NCI-H2171 treated with DMSO at 0.1 percent for 48 hours (cell line): Measurements from ENCODE around the gene PRX.

Source experiments
- DNase-seq: peaks from one replicate; lab custom pipeline; 2025; lab: John Stamatoyannopoulos, UW

The PRX gene

GRCh38 chr19:40363069-40363468 lies 50.1 kb downstream of the PRX start:
- DNase-seq, result no peak

GRCh38 chr19:40362160-40362559 lies 51.0 kb downstream of the PRX start:
- no peak for DNase-seq

- DNase-seq, result no peak
Measured at GRCh38 chr19:40360708-40361241, 52.4 kb downstream of the PRX start.

DNA sequence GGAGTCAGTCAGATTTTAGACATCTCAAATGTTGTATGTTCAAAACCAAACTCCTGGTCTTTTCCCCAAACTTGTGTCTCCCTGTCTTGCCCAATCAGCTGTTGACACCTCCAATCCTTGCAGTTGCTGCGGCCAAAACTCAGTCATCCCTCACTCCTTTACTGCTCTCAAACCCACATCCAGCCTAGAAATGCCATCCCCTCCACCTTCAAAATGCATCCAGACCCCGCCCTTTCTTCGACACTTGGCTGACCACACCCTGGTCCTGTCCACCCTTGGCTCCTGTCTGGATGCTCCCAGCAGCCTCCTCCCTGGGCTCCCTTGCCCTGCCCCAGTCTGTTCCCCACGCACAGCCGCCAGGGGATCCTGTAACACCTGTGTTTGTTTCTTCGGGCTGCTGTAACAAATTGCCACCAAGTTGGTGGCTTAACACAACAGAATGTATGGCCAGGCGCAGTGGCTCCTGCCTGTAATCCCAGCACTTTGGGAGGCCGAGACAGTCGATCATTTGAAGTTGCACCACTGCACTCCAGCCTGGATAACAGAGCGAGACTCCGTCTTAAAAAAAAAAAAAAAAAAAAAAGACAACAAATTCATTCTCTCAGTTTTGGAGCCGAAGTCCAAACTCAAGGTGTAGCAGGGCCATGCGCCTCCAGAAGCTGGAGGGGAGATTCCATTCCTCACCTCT lies 53.0 kb downstream of the PRX start:
- no peak for DNase-seq

- DNase-seq, result no peak
Measured at GRCh38 chr19:40358773-40359172, 54.4 kb downstream of the PRX start.

- no peak for DNase-seq
Measured at GRCh38 chr19:40357640-40358039, 55.5 kb downstream of the PRX start.

- no peak for DNase-seq
Measured at GRCh38 chr19:40356681-40357595, 56.2 kb downstream of the PRX start.

DNA sequence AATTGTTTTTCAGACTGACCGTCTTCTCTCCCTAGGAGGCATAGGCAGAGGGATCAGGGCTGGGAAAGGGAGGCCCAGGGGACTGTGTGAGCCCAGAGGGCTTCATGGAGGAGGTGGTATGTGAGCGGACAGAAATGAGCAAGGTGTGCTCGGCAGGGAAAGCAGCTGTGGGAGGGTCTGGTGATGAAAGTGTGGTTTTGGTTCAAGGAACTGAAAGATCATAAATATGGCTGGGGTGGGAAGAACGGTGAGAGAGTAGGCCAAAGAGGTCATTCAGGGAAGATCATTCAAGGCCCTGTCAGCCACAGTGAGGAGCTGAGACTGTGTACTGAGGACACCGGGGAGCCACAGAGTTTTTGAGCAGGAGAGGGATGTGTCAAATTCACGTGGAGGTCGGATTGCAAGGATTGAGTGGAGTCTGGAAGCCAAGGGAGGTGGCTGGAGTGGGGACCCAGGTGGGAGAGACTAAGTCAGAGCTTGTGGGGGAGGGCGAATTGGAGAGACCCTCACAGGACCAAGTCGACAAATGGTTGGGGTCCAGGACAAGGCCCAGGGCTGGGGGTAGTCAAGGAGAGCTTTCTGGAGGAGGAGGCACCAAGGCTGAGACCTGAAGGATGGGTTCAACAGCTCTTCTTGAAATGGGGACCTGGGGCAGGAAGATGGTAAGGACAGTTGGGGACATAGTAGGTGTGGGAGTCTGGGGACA lies 57.0 kb downstream of the PRX start:
- DNase-seq, result no peak

- peak; percentile 53 for DNase-seq
Measured at GRCh38 chr19:40348961-40349507, 64.1 kb downstream of the PRX start.

GRCh38 chr19:40348125-40348913 lies 64.9 kb downstream of the PRX start, which contains the start of the genes C19orf47 and PLD3:
C19orf47 (minus strand) TSS chr19:40348397; CDS start chr19:40341857, 6,540 bp downstream.
PLD3 (plus strand) TSS chr19:40348695; CDS start chr19:40366484, 17,789 bp downstream.
- peak; percentile 99 for DNase-seq

DNA sequence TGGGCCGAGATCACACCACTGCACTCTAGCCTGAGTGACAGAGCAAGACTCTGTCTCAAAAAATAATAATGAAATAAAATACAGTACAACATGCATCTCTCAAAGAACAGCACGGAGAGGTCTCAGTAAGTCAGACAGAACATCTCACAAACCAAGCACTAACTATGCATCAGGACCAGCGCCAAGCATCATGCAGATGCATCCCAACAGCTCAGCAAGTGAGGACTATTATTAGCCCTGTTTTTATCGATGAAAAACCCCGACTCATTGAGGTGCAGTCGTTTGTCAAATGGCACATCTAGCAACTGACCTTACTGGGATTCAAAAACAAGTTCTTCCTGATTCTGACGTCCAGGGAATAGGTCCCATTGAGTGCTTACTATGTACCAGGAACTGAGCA lies 68.8 kb downstream of the PRX start:
- DNase-seq, result no peak
